Heart right ventricle (tissue), 16 donors: ENCODE measurements around the gene MACROH2A1. TPM values are rescaled to one million over a fixed set of nuclear protein-coding genes. Genes with fewer than 3 reads are reported as not detected.
A peak's percentile ranks its signal among the peaks of the same experiment; 100 is the strongest.

ENCODE experiments used
- ATAC-seq, 8 donors: fragments of 200-7000 bp; cut with Tn5 transposase; one replicate each; pipeline ENCODE4 v1.9.1; 2020; ENCODE audit warnings: mild to moderate bottlenecking in 8 of 8, moderate library complexity in 8 of 8, moderate number of reproducible peaks in 1 of 8
- DNase-seq, 2 donors: peaks; one replicate each; pipeline ENCODE4 v3.0.0-alpha.2; 2020
- H3K27ac ChIP-seq, 10 donors: fragments of 200-600 bp; sonication (generic) in 2 of 10; one replicate each; pipeline versions ENCODE4 v1.5.0 to v1.8.0; 2020 to 2022; ENCODE audit warnings: mild to moderate bottlenecking in 3 of 10
- H3K27me3 ChIP-seq, 7 donors: fragments of 200-600 bp; one replicate each; pipeline ENCODE4 v1.8.0; 2021 to 2022; ENCODE audit warnings: mild to moderate bottlenecking in 2 of 7
- H3K36me3 ChIP-seq, 9 donors: fragments of 200-600 bp; sonication (generic) in 1 of 9; one replicate each; pipeline versions ENCODE4 v1.5.0 to v1.8.0; 2020 to 2022; ENCODE audit warnings: mild to moderate bottlenecking in 2 of 9
- H3K4me1 ChIP-seq, 9 donors: fragments of 200-600 bp; sonication (generic) in 1 of 9; one replicate each; pipeline versions ENCODE4 v1.5.0 to v1.8.0; 2020 to 2022; ENCODE audit warnings: mild to moderate bottlenecking in 4 of 9
- H3K4me3 ChIP-seq, 10 donors: fragments of 200-600 bp; sonication (generic) in 2 of 10; one replicate each; pipeline versions ENCODE4 v1.5.0 to v1.8.0; 2020 to 2022; ENCODE audit warnings: mild to moderate bottlenecking in 7 of 10, moderate library complexity in 2 of 10
- H3K9me3 ChIP-seq, 11 donors: fragments of 200-600 bp in 10 of 11; sonication (generic) in 2 of 11; one replicate each; pipeline versions ENCODE4 v1.5.0 to v1.8.0; 2013 to 2022; ENCODE audit warnings: mild to moderate bottlenecking in 2 of 11, control low read depth in 1 of 11, moderate library complexity in 1 of 11
- CTCF ChIP-seq, 9 donors: fragments of 200-600 bp; sonication (generic) in 2 of 9; IDR thresholded peaks; one replicate each; pipeline versions ENCODE4 v1.5.0 to v1.8.0; 2021 to 2022; ENCODE audit warnings: antibody characterized with exemption in 9 of 9, mild to moderate bottlenecking in 5 of 9, moderate library complexity in 1 of 9
- WGBS, 2 donors: extraction: QIAGEN DNeasy Blood & Tissue Kit; methylation state at CpG; one replicate each; pipeline ENCODE4 v1.1.7; 2013; ENCODE audit warnings: inconsistent platforms in 1 of 2; 5-methylcytosine and 5-hydroxymethylcytosine counted together
- intact Hi-C, 10 donors: fragments of 100-400 bp; cut with DNase I; formaldehyde crosslinking; loops; one replicate each; pipeline versions ENCODE4 v1.11.1 to v1.14.2; 2022
- polyA plus RNA-seq, 2 donors: library from polyadenylated mRNA; stranded (reverse); fragments of 200-250 nt; gene quantifications; one replicate each; pipeline ENCODE4 v1.2.3, GENCODE V29; 2013
- total RNA-seq, 10 donors: library from RNA; stranded (reverse); fragmentation: NEBNext Ultra II Directional in 3 of 10; extraction: Animal tissue kit (Norgen Biotek cat#: 25700) in 3 of 10; gene quantifications; one replicate each; pipeline versions ENCODE4 v1.2.1 to v1.2.4, GENCODE V29; 2021 to 2023
- donor health status: Arrhythmogenic right ventricular cardiomyopathy.
- donor health status: ischemic (EF 13 %, LVEDD 7.1; RV severe dilation, severe dysfunction).
- donor health status: healthy with polysubstance abuse.
- donor health status: DM: no; HTN: yes; CAD: no.
- donor health status: DM: no; HTN: no; CAD: no.
- donor health status: ischemic (EF 25% LVEDD 6.9; RV normal size, moderate dysfunction).
- donor health status: ischemic (EF 25% LVEDD 5.7; RV mildly dilated, moderate dysfunction).
- donor health status: healthy.
- donor health status: DM: yes; HTN: yes; CAD: no.
- donor health status: Ischemic cardiomyopathy.
- donor health status: ischemic (EF 35%, LVEDD 5.7; RV mildly dilated, moderate dysfunction).
- donor health status: nonischemic (EF 11% LVEDD 7.7; RV severe dilation, severe dysfunction).
- donor health status: DM: yes; HTN: yes; CAD: no.
- donor health status: PGD.
- donor health status: ischemic (EF 29% LVEDD 5.4; RV normal size, mild dysfunction).
- donor health status: nonischemic (EF 23%, LVEDD 6.1; RV moderate dilation, normal function).

Gene MACROH2A1
- total and polyA plus RNA-seq, 12 donors, result 80.0 to 152 (median 101) TPM

DNA sequence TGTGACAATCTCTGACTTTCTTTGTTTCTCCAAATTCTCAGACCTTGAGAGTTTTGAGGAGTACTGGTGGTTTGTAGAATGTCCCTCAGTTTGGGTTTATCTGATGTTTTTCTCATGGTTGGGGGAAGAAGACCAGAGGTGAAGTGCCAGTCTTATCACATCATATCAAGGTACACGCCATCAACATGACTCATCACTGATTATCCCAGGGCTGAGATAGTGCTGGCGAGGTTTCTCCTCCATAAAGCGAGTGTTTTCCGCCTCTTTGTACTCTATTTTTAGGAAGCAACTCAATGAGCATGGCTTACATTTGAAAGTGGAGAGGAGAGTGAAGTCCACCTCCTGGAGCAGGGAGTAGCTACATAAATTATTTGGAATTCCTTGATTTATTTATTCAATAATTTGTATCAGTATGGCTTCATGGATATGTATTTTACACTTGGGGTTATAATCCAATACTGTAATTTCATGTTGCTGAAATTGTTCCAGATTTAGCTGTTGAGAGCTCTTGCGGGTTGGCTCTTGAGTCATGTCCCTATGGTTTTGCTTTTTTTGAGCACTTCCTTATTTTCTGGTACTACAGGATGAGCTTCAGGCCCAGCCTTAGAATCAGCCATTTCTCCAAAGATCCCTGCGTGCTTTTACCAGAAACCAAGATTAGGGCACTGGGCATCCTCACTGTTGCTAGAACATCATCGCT, 24.3 kb upstream of the MACROH2A1 start:
- peak in 1 of 8 donors; percentile 35 for ATAC-seq
- 51 to 58% methylated on average over 7 of the region's 7 CpGs for WGBS, 2 donors
- Histone ChIP-seq H3K36me3 (no peaks in the 10 kb centered on the region), H3K27ac (peak overlapping the region in 1 of 10 donors; percentile 49), H3K9me3 (peaks cover 0 to 23% (median 3%) of the 10 kb centered on the region in 11 donors), H3K4me1 (peaks cover 0 to 45% (median 4%) of the 10 kb centered on the region in 9 donors), H3K27me3 (no peaks in the 10 kb centered on the region), H3K4me3 (no peak overlapping the region)
- DNase-seq, result no peak
- intact Hi-C loops, result loop anchor here in 4 of 10 donors (10.0 kb wide), 3 partner anchors 88 to 178 kb away; no protein-coding TSS in a partner anchor
- no peak for TF ChIP-seq CTCF (IDR thresholded peaks at IDR 0.05)

DNA sequence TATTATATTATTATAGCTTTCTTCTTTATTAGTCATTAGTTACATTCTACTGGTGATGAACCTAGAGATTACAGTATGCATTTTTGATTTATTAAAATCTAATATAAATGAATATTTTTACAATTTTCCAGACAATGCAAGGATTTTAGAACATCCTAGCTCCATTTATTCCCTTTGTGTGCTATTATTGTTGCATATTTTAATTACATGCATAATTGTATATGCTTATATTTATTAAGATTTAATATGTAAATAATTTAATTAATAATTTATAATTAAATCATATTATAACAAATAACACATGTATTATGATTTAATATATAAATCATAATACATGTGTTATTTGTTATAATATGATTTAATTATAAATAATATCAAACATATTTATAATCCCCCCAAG, 23.4 kb upstream of the MACROH2A1 start:
- intact Hi-C loops, result loop anchor here in 4 of 10 donors (10.0 kb wide), 3 partner anchors 88 to 178 kb away; no protein-coding TSS in a partner anchor
- Histone ChIP-seq H3K36me3 (no peaks in the 10 kb centered on the region), H3K27ac (no peak overlapping the region), H3K27me3 (no peaks in the 10 kb centered on the region), H3K9me3 (peaks cover 0 to 18% (median 2%) of the 10 kb centered on the region in 11 donors), H3K4me1 (peaks cover 0 to 45% (median 4%) of the 10 kb centered on the region in 9 donors), H3K4me3 (no peak overlapping the region)
- ATAC-seq (no peak), DNase-seq (no peak)
- TF ChIP-seq CTCF (IDR thresholded peaks at IDR 0.05), result no peak

- Histone ChIP-seq H3K36me3 (no peaks in the 10 kb centered on the region), H3K27ac (no peak overlapping the region), H3K4me3 (no peak overlapping the region), H3K4me1 (no peaks in the 10 kb centered on the region), H3K9me3 (peaks cover 0 to 18% (median 2%) of the 10 kb centered on the region in 11 donors), H3K27me3 (no peaks in the 10 kb centered on the region)
- no peak for TF ChIP-seq CTCF (IDR thresholded peaks at IDR 0.05)
- no peak for DNase-seq
- intact Hi-C loops, result no loop called here
- ATAC-seq, result no peak
Observed at GRCh38 chr5:135417083-135417482, 18.1 kb upstream of the MACROH2A1 start.

GRCh38 chr5:135405082-135405481, 6.1 kb upstream of the MACROH2A1 start:
- TF ChIP-seq CTCF (IDR thresholded peaks at IDR 0.05), result no peak
- no peaks in the 10 kb centered on the region for H3K27me3 ChIP-seq
- H3K4me1 ChIP-seq, result peaks cover 0 to 5% (median 2%) of the 10 kb centered on the region in 9 donors
- no peaks in the 10 kb centered on the region for H3K36me3 ChIP-seq
- H3K9me3 ChIP-seq, result peaks cover 0 to 9% (median 0%) of the 10 kb centered on the region in 11 donors
- no peak for ATAC-seq
- 87 to 90% methylated on average over 2 of the region's 2 CpGs for WGBS, 2 donors
- no peak overlapping the region for H3K27ac ChIP-seq
- H3K4me3 ChIP-seq, result no peak overlapping the region
- intact Hi-C loops, result no loop called here
- no peak for DNase-seq
